ENCODE measurements around the gene RAB42. TPM values are rescaled to one million over a fixed set of nuclear protein-coding genes. Genes with fewer than 3 reads are reported as not detected.
"Not testable (repeated sequence)": the region's sequence is repeated elsewhere in the genome, so short reads cannot be mapped to it uniquely, and the experiment has no call there.

RAB42 gene
- total RNA-seq, 1 donor from 2014 or later = 18.3 TPM

DNA sequence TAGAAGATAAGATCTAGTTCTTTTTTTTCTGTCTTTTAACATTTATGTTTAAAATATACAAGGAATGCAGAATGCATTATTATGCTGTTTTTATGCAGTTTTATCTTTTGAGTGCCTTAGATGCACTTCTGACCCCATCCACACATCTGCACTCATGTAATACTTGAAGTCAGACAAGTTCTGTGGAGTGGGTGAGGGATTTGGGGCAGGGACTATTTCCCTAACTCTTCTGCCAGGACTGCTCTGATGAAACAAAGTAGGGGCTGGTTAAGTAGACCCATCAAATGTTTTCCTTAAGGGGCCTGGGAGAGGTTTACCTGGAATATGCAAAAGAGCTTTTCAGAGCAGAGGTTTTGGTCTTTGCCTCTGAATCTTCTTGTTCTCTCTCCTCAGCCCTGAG lies 27.8 kb upstream of the RAB42 start:
- TF ChIP-seq, protein P1, sequence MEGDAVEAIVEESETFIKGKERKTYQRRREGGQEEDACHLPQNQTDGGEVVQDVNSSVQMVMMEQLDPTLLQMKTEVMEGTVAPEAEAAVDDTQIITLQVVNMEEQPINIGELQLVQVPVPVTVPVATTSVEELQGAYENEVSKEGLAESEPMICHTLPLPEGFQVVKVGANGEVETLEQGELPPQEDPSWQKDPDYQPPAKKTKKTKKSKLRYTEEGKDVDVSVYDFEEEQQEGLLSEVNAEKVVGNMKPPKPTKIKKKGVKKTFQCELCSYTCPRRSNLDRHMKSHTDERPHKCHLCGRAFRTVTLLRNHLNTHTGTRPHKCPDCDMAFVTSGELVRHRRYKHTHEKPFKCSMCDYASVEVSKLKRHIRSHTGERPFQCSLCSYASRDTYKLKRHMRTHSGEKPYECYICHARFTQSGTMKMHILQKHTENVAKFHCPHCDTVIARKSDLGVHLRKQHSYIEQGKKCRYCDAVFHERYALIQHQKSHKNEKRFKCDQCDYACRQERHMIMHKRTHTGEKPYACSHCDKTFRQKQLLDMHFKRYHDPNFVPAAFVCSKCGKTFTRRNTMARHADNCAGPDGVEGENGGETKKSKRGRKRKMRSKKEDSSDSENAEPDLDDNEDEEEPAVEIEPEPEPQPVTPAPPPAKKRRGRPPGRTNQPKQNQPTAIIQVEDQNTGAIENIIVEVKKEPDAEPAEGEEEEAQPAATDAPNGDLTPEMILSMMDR (conservative IDR thresholded peaks at IDR 0.05; ENCODE audit: low read depth, low read length) = no peak
- DNase-seq (ENCODE audit: low read depth) = no peak
- H3K4me3 ChIP-seq (ENCODE audit: low read depth, low read length) = no peak overlapping the region

GRCh38 chr1:28565040-28565439 lies 27.0 kb upstream of the RAB42 start:
- DNase-seq (ENCODE audit: low read depth) = no peak
- TF ChIP-seq, protein P1 (conservative IDR thresholded peaks at IDR 0.05; ENCODE audit: low read depth, low read length) = no peak
- no peak overlapping the region for H3K4me3 ChIP-seq (ENCODE audit: low read depth, low read length)

DNA sequence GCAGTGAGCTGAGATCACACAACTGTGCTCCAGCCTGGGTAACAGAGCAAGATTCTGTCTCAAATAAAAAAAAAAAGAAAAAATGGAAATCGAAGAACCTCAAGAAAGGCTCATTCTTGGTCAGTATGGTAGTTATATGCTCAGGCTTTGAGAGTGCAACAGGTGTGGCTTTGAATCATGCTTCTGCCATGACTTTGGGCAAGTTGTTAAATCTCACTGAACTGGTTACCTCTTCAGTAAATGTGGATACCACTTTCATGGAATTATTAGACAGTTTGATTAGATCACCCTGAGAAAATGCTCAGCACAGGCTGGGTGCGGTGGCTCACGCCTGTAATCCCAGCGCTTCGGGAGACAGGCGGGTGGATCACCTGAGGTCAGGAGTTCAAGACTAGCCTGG lies 26.3 kb upstream of the RAB42 start:
- no peak overlapping the region for H3K4me3 ChIP-seq (ENCODE audit: low read depth, low read length)
- no peak for DNase-seq (ENCODE audit: low read depth)
- TF ChIP-seq, protein P1 (conservative IDR thresholded peaks at IDR 0.05; ENCODE audit: low read depth, low read length) = no peak

- DNase-seq (ENCODE audit: low read depth) = no peak
- TF ChIP-seq, protein P1 (conservative IDR thresholded peaks at IDR 0.05; ENCODE audit: low read depth, low read length) = no peak
- H3K4me3 ChIP-seq (ENCODE audit: low read depth, low read length) = no peak overlapping the region
Measured at GRCh38 chr1:28566931-28567330, 25.1 kb upstream of the RAB42 start.

DNA sequence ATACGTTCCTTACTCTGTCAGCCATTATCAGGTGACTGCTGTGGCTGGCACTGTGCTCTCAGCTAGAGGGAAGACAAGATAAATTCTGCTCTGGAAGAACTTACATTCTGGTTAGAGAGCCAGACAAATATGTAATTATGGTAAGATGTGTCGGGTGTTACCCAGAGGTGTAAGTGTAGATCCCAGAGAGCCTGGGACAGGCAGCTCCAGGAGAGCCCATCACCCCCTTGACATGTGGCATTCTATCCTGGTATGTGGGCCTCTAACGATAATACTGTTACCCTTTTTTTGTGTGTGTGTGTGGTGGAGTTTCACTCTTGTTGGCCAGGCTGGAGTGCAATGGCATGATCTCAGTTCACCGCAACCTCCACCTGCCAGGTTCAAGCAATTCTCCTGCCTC lies 20.2 kb upstream of the RAB42 start:
- TF ChIP-seq, protein P1 (conservative IDR thresholded peaks at IDR 0.05; ENCODE audit: low read depth, low read length) = no peak
- no peak for DNase-seq (ENCODE audit: low read depth)
- H3K4me3 ChIP-seq (ENCODE audit: low read depth, low read length) = no peak overlapping the region

GRCh38 chr1:28572891-28573290 lies 19.2 kb upstream of the RAB42 start:
- not testable (repeated sequence) for H3K4me3 ChIP-seq (ENCODE audit: low read depth, low read length); DNase-seq (ENCODE audit: low read depth)

- no peak overlapping the region for H3K4me3 ChIP-seq (ENCODE audit: low read depth, low read length)
- DNase-seq (ENCODE audit: low read depth) = no peak
Measured at GRCh38 chr1:28573564-28573963, 18.5 kb upstream of the RAB42 start.

More at GRCh38 chr1:28573564-28573963, 18.5 kb upstream of the RAB42 start:
- TF ChIP-seq, protein P1 (conservative IDR thresholded peaks at IDR 0.05; ENCODE audit: low read depth, low read length) = no peak

Measured in epithelial cell of proximal tubule (primary cell).